HG03460 (cell line): Measurements from ENCODE around the gene THOC3.
A peak's percentile ranks its signal among the peaks of the same experiment; 100 is the strongest.
"Not testable (repeated sequence)": the region's sequence is repeated elsewhere in the genome, so short reads cannot be mapped to it uniquely, and the experiment has no call there.

Experiments used
- ATAC-seq: cut with Tn5 transposase; IDR thresholded peaks from one replicate; pipeline ENCODE4 v1.9.1; 2021; ENCODE audit not compliant: unreplicated experiment

THOC3 gene

DNA sequence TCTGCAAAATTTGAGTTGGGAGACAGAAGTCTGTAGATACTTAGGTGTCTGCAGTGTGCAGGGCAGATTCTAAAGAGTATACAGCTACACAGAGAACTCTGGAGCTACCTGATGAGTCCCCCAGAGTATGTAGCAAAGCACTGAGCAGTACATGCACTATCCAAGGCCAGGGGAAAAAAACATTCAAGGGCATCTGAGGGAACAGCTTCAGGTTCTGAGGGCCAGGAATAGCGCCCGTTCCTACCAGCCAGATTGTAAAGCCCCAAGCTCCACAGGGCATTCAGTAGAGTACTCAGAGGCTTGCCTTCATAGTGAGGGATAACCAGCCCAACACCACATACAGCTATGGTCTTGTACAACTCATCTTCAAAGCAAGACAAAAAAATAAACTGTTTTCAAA, 27.5 kb downstream of the THOC3 start:
- ATAC-seq, result not testable (repeated sequence)

DNA sequence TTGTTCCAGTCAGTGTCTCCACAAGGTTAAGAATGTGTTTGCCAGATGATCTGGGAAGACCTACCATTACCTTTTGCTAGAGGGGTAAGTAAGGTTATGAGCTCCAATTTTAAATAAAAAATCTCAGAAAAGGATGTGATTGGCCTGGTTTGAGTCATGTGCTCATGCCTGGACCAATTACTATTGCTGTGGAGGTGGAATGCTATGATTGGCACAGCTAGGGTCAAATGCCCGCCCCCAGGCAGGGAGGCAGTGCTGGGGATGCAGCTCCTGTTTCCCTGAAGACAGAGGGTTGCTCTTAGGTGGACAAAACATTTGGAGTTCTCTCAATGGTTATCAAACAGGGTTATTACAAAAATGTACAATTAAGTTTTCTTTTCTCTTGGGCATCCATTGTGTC, 29.6 kb downstream of the THOC3 start:
- not testable (repeated sequence) for ATAC-seq

DNA sequence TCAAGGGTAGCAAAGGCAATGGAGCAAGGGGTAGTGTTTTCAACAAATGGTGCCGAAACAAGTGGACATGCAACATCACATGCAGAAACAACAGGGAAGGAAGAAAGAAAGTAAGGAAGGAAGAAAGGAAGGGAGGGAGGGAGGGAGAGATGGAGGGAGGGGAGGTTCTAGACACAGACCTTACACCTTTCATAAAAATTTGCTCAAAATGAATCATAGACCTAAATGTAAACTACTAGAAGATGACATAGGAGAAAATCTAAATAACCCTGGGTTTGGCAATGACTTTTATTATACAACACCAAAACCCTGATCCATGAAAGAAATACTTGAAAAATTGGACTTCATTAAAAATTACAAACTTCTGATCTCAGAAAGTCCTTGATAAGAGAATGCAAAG, 39.4 kb downstream of the THOC3 start:
- not testable (repeated sequence) for ATAC-seq

DNA sequence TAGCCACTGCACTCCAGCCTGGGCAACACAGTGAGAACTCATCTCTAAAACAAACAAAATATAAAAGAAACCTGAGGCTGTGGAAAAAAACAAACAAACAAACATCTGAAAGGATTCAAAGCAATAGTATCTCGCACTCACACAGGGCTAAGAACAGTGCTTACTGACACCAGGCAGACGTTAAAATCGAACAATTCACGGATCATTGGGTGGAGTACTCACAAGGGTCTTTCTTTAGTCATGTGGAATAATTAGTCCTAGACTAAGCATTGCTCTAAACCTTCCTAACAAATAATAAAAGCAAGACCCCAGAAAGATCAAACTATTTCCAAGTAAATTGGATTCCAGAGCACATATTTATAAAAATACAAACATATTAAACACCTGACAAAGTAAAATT, 43.0 kb downstream of the THOC3 start:
- ATAC-seq, result not testable (repeated sequence)

DNA sequence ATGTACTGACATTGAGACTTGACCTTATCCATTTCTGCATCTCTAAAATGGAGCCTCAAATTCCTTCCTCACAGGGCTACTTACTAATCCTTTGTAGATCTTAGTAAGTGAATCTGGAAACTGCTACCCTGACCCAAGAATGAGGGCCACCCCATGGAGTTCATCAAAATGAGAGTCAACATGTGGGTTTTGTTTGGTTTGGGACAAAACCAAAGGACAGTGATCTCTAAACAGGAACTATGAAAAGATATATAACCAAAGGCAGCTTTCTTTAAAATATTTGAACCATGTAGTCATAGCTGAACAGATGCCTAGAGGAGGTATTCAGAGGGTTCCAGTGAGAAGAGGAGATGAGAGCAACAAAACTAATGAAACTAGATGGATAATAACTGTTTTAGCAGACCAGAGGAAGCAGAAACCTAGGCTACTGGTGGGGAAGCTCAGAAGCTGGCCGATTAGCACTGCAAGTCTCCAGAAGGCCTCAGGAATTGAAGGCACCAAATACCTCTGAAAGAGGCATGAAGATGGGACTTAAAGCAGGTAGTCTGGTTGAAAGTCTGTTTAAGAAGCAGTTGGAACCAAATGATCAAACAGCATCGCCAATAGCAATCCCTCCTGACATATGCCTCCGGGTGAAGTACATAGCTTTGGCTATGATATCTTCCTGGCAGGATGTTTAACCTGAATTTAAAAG, 45.8 kb downstream of the THOC3 start:
- ATAC-seq, result no peak

DNA sequence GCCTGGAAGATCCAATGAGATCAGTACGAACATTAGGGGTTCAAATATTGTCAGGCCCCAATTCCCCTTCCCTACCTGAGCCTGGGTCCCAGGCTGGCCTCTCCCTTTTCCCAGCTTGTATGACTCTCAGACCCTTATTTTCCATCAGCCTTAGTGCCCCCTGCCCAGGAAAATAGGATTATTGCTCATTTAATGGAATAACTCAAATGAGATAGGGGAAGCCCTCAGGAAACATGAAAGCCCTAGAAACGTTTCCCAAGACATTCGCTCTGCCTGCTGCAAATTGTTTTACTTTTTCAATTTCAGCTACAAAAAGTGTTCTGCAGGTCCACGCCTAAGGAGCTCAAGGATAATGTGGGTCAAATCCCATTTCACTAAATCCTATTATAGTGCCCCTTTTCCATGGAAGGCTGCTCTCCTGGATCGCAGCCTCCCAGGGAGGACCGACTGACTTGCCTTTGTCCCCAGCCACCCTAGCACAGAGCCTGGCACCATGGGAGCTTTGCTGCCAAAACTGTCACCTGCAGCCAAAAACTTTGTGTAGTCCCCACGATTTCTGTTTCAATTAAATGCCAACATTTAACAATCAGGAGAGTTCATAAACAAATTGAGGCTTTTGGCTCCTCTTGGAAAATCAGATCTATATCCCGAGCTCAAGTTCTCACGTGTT, 46.9 kb downstream of the THOC3 start:
- no peak for ATAC-seq

DNA sequence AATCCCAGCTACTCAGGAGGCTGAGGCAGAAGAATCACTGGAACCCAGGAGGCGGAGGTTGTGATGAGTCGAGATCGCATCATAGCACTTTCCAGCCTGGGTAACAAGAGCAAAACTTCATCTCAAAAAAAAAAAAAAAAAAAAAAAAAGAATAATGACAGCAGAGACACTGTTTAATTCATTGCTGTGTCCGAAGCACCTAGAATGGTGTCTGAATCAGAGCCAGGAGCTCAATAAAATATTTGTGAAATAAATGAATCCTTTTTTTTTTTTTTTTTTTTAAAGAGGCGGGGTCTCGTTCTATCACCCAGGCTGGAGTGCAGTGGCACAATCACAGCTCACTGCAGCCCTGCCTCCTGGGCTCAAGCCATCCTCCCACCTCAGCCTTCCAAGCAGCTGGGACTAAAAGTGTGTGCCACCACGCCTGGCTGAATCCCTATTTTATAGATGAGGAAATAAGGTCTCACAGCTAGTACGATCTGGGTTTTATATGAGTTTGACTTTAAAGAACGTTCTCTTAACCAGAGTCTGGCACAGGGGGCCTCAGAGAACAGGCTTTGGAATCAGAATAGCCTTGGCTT, 47.8 kb downstream of the THOC3 start:
- ATAC-seq, result no peak

DNA sequence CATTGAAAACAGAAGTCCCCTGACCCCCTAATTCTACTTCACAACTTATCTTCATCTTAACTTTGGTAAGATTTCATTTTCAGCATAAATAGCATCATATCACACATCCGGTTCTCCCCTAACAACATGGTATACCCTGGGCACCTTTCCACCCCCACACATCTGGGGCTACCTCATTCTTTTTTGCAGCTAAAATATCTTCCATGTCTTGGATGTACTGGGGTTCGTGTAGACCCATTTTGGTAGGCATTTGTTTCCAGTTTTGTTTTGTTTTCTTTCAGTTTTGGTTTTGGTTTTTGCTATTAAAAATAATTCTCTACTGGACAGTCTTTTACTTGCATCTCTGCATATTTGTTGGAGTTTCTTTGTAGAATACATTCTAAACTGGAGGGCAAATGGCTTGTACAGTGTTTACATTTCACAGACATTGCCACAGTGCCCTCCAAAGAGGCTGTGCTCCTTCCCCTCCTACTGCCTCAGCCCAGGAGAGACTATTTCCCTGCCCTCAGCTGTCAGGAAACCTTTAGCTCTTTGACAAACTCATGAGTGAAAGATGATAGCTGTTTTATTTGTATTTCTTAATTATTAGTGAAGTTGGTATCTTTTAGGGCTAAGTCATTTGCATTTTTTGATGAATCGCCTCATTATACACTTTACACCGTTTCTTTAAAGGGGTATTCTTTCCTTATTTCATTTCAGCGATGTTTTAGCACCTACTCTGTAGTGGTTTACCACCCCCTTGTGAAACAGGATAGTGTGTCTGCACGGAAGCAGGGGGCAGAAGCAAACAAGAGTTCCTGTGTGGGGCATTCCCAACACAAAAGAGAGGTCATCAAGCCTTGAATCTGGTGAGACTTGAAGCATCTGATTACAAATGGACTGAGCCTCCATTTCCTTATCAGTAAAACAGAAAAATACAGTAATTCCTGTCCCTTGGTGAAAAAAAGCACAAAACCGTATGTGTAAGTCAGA, 52.8 kb downstream of the THOC3 start:
- peak; percentile 53 for ATAC-seq

DNA sequence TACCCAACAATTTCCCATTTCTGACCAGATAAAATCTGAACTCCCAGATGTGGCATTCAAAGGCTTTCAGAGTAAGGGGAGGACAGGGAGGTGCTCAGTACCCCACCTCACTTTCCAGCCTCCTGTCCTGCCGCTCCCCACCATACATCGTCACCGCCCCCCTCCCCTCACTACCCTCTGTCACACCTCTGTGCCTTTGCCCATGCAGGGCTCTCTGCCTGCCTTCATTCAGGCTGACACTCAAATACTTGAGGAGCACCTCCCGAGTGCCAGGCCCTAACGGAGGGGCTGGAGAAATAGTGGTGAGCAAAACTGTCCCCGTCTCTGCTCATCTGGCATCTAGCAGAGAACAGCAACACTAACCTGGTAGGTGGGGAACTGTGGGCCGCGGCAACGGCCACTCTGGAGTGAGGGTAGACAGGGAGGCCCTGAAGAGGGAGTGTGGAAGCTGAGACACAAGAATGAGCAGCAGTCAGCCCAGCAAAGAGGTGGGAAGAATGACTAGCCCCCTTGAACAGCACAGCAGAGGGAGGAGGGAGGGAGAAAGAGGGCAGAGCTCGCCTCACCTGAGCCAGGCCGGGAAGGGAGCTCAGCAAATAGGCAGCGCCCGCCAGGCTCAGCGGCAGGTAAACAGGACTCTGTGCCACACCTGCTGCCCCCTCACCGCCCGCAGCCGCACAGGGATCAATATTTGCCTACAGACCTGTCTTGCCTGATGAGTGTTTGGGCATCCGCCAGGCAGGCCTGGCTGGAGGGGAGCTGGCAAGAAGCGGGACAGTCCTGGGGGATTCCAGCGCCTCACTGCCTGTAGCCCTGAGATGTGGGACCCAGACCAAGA, 54.1 kb downstream of the THOC3 start:
- not testable (repeated sequence) for ATAC-seq

DNA sequence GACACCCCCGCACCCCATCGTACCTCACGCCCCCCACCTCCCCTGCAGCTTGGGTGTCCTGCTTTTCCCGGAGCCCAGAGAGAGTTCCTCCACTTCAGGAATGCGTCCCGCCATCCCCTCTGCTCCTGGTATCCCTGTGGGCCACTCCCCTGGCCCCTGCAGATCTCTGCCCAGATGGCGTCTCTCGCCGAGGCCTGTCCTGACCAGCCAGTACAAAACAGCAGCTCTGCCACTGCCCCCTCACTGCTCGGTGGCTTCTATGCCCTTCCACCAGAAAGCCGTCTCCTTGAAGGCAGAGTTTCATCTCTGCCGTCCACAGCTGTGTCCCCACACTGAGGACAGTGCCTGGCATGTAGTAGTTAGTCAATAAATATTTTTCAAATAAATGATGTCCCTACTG, 58.0 kb downstream of the THOC3 start:
- ATAC-seq, result not testable (repeated sequence)
